ENCODE results near the gene MIGA2.

The MIGA2 gene

DNA sequence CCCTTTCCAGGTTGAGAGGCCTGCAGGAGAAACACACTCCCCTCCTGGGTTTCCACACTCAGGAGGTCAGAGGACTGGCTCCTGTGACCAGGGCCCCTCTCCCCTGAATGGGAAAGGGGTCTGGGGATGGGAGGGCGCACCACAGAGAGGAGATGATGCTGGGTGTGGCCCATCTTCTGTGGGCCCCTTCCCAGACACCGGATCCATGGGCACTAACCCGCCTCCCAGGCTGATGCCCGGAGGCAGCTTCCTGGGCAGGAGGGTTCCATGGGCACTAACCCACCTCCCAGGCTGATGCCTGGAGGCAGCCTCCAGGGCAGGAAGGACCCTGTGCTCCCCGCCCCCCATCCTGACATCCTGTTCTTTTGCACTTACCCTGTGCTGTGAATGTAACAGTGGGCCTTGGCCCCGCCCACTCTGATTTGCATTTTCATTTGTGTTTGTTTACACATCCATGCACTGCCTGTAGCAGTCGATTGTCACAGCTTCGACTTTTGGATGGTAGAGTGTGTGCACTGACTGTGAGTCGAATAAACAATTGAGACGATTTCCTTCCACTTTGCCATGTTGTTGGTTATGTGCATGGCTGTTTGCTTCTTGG lies 35.2 kb downstream of the MIGA2 start:
- no peak for DNase-seq (ENCODE audit: low read depth)

DNA sequence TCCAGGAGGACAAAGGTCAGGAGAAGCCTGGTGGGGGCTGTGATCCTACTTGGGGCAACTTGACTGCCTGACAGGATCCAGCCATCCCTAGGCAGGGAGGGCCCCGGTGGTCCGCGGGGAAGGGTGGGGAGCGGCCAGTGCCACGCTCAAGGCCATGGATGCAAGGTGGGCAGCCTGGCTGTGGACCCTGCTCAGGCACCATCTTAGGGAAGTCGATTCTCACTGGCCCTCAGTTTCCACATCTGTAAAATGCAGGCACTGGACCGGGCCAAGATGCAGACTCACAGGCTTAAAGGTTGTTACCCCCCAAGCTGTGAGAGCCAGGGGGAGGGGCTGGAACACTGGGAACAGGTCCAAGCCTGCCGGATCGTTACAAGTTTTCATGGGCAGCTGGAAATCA lies 35.7 kb downstream of the MIGA2 start:
- no peak for DNase-seq (ENCODE audit: low read depth)

DNA sequence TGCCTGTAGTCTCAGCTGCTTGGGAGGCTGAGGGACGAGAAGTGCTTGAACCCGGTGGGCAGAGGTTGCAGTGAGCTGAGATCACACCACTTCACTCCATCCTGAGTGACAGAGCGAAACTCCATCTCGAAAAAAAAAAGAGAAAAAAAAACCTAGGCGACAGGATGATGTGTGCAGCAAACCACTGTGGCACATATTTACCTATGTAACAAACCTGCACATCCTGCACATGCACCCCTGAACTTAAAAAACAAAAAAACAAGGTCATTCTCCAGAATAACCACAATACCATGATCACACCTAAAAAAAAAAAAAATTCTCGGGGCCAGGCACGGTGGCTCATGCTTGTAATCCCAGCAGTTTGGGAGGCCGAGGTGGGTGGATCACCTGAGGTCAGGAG lies 37.0 kb downstream of the MIGA2 start:
- no peak for DNase-seq (ENCODE audit: low read depth)

DNA sequence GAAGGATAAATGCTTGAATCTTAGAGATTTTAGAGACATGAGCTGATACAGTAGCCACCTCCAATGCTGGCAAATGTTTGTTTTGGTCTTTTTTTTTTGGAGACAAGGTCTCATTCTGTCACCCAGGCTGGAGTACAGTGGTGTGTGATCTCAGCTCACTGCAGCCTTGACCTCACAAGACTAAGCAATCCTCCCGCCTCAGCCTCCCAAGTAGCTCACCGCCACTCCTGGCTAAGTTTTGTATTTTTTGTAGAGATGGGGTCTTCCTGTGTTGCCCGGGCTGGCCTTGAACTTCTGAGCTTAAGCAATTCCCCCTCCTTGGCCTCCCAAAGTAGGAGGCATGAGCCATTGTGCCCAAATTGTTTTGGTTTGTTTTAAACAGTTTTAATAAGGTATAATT lies 37.7 kb downstream of the MIGA2 start:
- no peak for DNase-seq (ENCODE audit: low read depth)

DNA sequence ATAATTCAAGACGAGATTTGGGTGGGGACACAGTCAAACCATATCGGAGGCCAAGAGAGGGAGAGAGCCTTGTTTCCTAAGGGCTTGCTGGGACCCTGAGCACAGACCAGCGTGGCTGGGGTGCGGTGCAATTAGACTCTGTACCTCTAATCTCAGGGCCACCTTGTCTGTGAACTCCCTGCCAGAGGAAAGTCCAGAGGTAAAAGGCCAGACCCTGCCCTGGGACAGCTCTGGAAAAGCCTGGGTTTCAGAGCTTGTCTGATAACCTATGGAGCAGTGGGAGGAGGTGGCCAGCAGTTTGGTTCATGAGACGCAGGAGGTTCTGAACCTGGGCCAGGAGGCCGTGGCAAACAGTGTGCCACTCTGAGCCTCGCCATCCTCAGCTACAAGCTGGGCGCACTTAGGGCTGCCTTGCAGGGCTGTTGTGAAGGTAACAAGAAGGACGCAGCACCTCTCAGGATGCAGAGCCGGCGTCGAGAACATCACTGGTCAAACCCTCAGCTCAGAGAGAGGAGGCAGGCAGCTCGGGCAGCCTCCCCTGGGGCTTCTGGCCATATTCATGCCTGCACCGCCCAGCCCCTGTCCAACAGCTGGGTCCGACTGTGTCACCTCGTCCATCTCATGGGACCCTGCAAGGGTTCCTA lies 39.7 kb downstream of the MIGA2 start:
- no peak for DNase-seq (ENCODE audit: low read depth)

DNA sequence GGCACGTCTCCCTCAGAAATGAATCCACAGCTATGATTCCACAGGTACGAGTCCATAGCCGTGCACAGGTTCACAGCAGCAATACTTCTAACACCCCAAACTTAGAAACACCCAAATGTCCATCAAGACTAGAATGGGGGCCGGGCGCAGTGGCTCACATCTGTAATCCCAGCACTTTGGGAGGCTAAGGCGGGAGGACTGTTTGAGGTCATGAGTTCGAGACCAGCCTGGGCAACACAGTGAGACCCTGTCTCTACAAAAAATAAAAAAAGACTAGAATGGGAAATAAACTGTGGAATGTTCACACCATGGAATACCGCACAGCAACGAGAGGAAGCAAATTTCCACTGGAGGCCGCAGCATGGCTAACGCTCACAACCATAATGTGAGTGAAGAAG lies 40.2 kb downstream of the MIGA2 start:
- no peak for DNase-seq (ENCODE audit: low read depth)

DNA sequence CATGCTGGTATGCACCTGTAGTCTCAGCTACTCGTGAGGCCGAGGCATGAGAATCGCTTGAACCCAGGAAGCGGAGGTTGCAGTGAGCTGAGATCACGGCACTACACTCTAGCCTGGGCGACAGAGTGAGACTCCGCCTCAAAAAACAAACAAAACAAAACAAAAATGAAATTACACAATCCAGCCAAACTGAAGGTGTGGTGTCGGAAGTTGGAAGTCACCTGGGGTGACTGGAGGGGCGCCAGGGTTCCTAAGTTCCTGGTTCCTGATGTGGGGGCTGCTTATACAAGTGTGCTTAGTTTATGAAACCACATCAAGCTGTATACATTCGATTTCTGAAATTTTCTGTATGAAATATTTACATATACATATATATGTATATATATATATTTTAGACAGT lies 40.8 kb downstream of the MIGA2 start:
- no peak for DNase-seq (ENCODE audit: low read depth)

DNA sequence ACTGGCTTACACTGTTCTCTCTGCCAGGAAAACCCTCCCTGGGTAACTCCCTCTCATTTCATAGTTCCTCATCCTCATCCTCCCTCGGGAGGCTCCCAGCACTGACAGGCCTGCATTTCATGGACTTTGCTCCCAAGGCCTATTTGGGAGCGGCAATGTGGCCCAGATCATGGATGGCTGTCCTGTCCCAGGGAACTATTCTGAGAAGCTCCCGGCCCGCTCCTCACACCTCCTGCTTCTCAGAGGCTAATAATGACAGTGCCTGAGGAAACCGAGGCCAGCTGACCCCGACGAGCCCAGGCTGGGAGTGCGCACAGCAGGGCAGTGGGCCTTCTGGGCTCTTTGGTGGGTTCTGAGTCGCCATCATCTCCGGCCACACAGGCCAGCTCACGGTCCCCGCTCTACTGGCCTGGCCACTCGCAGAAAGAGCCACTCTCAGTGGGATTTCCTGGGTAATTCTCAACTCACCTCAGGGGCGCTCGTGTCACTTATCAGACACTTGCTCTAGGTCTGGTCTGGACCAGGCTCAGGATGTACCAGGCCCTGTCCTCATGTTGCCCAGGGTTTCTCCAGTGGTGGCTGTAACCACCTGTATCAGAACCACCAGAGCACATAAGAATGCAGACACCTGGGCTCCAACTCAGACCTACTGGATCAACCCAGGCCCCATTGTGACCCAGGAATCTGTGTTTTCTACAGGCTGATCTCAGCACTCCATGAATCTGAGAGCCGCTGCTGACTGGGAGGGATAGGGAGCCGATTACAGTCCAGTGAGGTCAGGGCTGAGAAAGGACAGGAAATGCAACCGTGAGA lies 42.5 kb downstream of the MIGA2 start:
- DNase-seq (ENCODE audit: low read depth): no peak

DNA sequence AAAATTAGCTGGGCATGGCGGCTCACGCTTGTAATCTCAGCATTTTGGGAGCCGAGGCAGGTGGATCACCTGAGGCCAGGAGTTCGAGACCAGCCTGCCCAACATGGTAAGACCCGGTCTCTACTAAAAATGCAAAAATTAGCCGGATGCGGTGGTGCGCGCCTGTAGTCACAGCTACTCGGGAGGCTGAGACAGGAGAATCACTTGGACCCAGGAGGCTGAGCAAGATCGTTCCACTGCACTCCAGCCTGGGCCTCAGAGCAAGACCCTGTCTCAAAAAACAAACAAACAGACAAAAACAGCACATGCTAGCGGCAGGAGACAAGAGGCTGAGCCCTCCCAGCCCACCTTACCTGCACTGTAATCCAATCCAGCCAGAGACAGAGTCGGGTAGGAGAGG lies 43.4 kb downstream of the MIGA2 start:
- DNase-seq (ENCODE audit: low read depth): no peak

DNA sequence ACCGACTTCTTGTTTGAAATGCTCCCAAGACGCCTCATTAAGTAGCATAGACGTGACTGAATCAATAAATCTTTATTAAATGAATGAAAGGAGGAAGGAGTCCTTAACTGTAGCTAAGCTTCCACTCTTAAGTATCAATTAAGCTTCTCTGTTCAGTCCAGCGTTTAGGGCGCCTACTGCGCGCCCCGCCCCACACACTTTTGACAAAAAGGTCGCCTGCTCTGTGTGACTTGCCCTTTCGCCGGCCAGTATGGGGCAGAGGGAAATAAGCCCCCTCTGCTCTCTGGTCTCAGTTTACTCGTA lies 43.8 kb downstream of the MIGA2 start:
- DNase-seq (ENCODE audit: low read depth): no peak

DNA sequence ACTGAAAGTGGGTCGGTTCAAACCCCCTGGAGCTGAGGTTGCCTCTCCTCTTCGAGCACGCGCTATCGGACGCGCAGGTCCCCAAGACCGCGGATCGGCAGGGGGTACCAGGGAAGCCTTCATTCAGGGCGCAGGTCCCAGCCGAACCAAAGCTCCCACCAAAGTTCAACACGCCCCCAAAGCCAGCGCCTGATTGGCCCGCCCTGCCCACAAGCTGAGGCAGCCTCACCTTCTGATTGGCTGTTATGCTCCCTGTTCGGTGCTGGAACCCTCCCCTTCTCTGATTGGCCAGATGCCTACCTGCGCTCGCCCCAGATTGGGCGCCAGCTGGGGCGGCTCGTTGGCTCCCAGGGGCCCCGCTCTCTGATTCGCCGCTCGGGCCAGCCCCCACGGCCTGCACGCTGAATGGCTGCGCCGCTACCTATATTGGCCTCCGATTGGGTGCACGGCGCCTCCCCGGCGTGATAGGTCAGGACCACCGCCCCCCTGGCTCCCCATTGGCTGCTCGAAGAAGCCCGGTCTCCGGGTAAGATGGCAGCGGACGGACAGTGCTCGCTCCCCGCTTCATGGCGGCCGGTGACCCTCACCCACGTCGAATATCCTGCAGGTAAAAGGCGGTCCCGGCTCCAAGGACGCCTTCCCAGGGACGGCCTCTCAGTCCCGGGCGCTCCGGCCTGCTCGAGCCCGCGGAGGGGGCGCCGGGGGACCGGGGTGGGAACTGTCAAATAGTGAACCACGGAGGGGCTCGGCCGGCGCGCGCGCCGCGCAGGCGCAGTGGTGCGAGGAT lies 44.4 kb downstream of the MIGA2 start, which contains the start of gene DOLPP1:
TSS of gene DOLPP1 (plus strand) at position 511 of the 787 bp plus-strand sequence. CDS start at position 532, 21 bp downstream.
- DNase-seq (ENCODE audit: low read depth): peak; percentile 95

DNA sequence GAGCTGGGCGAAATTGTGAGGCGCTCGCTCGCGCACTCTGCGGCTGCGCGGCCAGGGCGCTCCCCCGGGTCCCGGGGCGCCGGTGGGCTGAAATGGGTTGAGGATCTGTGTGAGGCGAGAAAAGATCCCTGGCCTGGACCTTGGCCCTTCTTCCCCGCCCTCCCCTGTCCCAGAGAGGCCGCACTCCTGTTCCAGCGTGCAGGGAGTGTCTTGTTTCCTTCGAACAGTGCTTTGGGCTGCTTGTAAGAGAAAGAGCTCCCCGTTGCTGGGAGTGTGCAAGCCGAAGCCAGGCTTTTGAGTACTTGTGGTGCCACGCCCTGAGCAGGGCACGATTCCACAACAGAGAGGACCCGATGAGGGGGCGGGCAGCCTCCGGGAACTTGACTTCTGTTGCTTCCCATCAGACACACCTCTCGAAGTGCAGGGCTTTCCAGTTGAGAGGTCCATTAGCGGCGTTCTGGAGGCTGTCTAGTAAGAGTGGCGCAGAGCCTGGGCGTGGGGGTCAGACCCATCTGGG lies 45.0 kb downstream of the MIGA2 start:
- no peak for DNase-seq (ENCODE audit: low read depth)

DNA sequence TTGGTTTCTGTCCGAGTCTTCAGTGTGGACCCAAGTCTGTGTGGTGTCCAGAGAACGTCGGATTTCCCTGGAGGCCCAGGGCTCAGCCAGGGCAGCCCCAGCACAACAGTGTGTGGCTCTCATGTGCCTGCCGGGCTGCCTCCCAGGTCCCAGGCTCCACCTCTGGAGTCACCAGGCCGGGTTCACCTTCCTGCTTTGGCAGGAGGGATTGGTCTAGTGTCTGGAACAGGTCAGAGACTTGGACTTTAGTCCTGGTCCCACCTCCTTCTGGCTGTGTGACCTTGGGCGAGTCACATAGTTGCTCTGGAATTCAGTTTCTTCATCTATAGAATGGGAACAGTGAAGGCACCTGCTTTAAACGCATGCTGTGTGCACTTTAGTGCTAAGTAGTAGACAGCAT lies 47.7 kb downstream of the MIGA2 start:
- DNase-seq (ENCODE audit: low read depth): no peak

DNA sequence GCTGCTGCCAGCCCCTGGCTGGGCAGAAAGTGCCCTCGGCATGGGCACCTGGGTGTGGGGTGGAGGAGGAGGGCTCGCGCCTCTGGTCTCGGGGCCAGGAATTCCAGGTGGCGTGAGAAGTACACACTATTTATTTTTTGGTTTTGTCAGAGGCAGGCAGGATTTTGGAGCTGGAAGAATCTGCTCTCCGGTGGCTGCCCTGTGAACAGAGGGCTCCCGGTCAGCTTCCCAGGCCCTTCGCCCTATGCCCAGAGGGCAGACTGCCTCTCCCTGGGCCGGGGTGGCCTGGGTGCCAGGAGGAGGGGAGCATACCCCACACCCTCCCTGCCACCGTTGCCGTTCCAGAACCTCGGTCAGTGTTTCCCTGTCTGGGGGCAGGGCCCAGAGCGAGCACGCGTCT lies 52.8 kb downstream of the MIGA2 start:
- DNase-seq (ENCODE audit: low read depth): no peak

DNA sequence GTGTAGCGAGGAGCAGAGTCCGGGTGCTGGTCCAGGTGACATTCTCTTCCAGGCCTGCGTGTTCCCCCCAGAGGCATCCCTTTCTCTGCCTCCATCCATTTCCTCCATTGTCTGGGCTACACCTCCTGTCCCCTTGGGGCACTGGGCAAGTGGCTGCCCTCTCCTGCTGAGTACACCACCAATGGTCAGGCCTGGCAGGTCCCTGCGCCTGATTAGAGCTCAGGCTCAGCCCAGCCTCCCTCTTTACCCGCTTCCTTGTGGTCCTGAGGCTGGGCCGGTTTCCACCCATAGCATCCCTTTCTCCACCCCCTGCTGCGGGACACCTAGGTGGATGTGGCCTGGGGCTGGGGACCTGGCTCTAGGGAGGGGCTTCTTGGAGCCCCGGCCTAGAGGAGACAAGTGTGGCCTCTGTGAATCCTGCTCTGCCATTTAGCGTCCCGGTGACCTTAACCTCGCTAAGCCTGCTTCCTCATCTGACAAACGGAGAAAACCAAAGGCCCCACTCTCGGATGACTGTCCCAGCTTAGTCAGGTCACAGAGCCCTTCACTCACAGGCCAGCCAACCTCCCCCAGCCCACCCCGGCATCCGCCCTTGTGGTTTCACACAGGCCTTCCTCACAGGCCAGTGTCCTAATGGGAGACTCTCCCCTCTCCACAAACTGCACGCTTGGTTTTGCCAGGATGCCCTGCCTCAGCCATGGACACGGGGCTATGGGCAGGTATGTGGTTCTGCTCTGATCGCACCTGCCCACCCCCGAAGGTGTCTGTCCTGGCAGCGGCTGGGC lies 57.4 kb downstream of the MIGA2 start:
- DNase-seq (ENCODE audit: low read depth): no peak

DNA sequence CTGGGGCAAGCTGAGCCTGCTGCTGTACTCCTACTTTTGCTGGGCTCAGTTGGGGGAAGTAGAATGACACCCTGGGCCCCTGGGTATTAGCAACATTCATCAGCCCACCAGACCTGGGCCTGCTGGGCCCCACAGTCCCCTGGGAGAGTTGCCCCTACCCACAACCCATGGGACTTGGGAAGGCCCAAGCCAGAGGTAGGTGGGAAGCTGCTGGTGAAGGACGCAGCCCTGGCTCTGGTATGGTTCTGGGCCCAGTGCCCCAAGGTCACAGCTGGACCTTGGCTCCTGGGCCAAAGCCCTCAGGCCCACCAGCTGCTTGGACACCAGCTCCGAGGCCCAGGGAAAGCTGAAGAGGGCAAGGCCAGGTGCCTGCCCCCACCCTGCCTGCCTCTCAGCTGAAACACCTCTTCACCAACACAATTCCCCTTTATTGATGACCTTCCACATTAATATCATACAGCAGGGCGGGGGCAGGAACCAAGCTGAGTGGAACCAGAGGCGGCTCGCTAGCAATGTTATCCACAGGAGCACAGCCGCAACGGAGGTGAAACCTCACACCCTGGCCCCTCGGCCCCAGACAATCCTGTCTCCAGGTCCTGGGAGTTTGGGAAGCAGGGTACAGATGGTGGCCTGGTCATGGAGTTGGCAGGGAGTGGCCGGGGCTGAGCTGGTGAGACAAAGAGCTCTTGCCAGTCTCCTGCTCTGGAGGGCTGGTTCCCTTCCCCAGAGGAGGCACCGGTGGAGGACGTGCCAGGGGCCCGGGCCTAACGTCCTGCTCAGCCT lies 58.2 kb downstream of the MIGA2 start:
- no peak for DNase-seq (ENCODE audit: low read depth)

DNA sequence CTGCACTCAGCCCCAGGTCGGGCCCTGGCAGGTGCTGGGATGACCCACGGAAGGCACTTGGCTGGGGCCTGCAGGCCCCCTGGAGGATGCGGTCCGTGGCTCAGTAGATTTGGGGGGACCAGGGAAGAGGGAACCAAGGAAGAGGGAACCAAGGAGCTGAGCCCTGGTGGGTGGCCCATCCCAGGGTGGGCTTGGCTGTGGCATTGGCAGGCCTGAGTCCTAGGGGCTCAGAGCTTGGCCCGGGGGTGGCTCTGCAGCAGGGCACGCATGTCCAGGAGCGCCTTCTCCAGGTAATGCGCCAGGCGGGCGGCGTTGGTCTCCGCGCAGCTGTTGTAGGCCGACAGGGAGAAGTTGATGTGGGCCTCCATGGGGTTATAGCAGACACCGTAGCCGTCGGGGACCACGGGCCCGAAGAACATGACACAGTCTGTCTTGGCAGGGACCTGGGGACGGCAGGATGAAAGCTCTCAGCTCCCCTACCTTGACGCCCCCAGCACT lies 58.8 kb downstream of the MIGA2 start:
- no peak for DNase-seq (ENCODE audit: low read depth)

DNA sequence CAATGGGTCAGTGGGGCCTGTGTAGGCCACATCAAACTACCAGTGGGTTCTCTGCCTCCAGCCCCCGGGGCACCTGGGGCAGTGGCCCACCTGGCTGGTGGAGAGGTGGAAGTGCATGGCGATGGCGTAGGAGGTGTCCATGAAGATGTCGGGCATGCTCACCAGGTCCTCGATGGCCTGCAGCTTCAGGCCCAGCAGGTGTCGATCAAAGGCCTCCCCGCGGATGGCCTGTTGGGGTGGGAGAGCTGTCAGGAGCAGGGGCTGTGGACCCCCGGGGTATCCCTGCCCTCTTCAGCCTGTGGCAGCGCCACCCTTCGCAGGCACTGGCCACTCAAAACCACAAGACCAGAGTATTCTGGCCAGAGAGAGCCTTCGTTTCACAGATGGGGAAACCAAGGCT lies 59.5 kb downstream of the MIGA2 start:
- no peak for DNase-seq (ENCODE audit: low read depth)

DNA sequence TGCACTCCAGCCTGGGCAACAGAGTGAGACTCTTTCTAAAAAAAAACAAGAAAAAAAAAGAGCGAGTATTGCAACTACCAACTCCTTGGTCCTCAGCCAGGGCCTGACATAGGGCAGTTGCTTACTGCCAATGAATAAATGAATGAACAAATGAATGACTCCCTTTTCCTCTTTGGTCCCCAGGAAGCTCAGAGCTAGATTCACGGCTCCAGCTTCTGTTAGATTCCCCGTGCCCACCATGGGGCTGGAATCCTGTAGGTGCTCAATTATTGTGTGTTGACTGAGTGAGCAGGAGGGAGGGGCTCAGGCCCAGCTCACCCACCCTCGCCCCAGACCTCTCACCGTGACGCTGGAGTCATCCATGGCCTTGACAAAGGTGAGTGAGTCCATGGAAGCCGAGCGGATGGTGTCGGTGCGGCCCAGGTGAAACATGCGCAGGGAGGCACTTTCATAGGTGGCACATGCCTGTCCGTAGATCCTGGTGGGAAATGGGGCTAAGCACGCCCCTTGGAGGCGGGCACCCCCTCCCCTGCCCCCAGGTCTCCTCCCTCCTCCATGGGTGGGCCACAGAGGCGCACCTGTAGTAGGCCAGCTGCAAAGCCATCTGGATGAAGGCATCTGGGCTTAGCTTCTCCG lies 61.4 kb downstream of the MIGA2 start:
- DNase-seq (ENCODE audit: low read depth): no peak

DNA sequence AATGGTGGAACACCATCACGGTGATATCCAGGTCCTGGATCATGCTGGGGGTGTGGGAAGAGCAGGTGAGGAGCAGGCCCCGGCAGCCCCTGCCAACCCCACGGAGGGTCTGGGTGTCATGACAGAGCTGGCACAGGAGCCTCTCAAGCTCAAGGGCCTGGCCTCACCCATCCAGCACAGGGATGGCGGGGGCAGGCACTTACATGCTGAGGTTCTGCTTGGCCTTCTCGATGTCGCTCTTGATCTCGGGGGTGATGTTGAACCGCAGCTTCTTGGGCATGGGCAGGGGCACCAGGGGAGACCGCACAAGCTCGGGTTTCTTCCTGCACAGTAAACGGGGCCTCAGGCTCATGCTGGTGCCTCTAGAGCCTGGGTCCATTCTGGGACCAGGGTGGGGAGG lies 61.9 kb downstream of the MIGA2 start:
- DNase-seq (ENCODE audit: low read depth): no peak

Measured in HS-5 (cell line).